ENCODE results near the gene AAK1.
"Not testable (repeated sequence)": the region's sequence is repeated elsewhere in the genome, so short reads cannot be mapped to it uniquely, and the experiment has no call there.

The AAK1 gene

GRCh38 chr2:69652206-69652605 lies 8.7 kb upstream of the AAK1 start:
- H3F3A ChIP-seq (ENCODE audit: insufficient read depth), result peaks cover 4% of the 10 kb centered on the region; the same call in 1 of the 2 replicates
- no peaks in the 10 kb centered on the region for H3K79me2 ChIP-seq (ENCODE audit: insufficient read depth, low read length)
- H2AFZ ChIP-seq (ENCODE audit: low read depth, low read length, severe bottlenecking), result no peak overlapping the region
- no peak overlapping the region for H3K27ac ChIP-seq (ENCODE audit: low read depth, low read length)
- H3K27me3 ChIP-seq (ENCODE audit: low read length), result no peaks in the 10 kb centered on the region
- TF ChIP-seq CTCF (IDR thresholded peaks at IDR 0.05; ENCODE audit: insufficient read depth, low read length, poor library complexity, severe bottlenecking), result no peak
- TF ChIP-seq EZH2phosphoT487 (conservative IDR thresholded peaks at IDR 0.05; ENCODE audit: low read length), result no peak
- no peaks in the 10 kb centered on the region for H3K36me3 ChIP-seq (ENCODE audit: low read length)
- no peaks in the 10 kb centered on the region for H3K9me2 ChIP-seq (replicated peaks; ENCODE audit: insufficient read depth, low read length)
- H4K20me1 ChIP-seq (ENCODE audit: low read depth, low read length), result no peaks in the 10 kb centered on the region
- H3K4me2 ChIP-seq (ENCODE audit: low read depth, low read length, poor library complexity, severe bottlenecking), result no peak overlapping the region
- H3K9ac ChIP-seq (ENCODE audit: low read length), result no peak overlapping the region
- no peaks in the 10 kb centered on the region for H3K9me3 ChIP-seq (ENCODE audit: insufficient read depth, low read length)
- no peak overlapping the region for H3K4me3 ChIP-seq (ENCODE audit: insufficient read depth, low read length, poor library complexity, severe bottlenecking)

GRCh38 chr2:69647196-69647595 lies 3.7 kb upstream of the AAK1 start:
- not testable (repeated sequence) for H3K9me2 ChIP-seq (replicated peaks; ENCODE audit: insufficient read depth, low read length); H3K4me2 ChIP-seq (ENCODE audit: low read depth, low read length, poor library complexity, severe bottlenecking); H4K20me1 ChIP-seq (ENCODE audit: low read depth, low read length); H2AFZ ChIP-seq (ENCODE audit: low read depth, low read length, severe bottlenecking); H3K27me3 ChIP-seq (ENCODE audit: low read length); H3K9ac ChIP-seq (ENCODE audit: low read length); H3K36me3 ChIP-seq (ENCODE audit: low read length); H3K4me3 ChIP-seq (ENCODE audit: insufficient read depth, low read length, poor library complexity, severe bottlenecking); H3K27ac ChIP-seq (ENCODE audit: low read depth, low read length); H3K79me2 ChIP-seq (ENCODE audit: insufficient read depth, low read length); H3K9me3 ChIP-seq (ENCODE audit: insufficient read depth, low read length)
- peaks cover 23% of the 10 kb centered on the region for H3F3A ChIP-seq (ENCODE audit: insufficient read depth)

- no peak overlapping the region for H3K4me2 ChIP-seq (ENCODE audit: low read depth, low read length, poor library complexity, severe bottlenecking)
- H3K4me3 ChIP-seq (ENCODE audit: insufficient read depth, low read length, poor library complexity, severe bottlenecking), result no peak overlapping the region
- no peaks in the 10 kb centered on the region for H4K20me1 ChIP-seq (ENCODE audit: low read depth, low read length)
- H3K9me2 ChIP-seq (replicated peaks; ENCODE audit: insufficient read depth, low read length), result no peaks in the 10 kb centered on the region
- no peak overlapping the region for H3K9ac ChIP-seq (ENCODE audit: low read length)
- peaks cover 23% of the 10 kb centered on the region for H3F3A ChIP-seq (ENCODE audit: insufficient read depth)
- no peaks in the 10 kb centered on the region for H3K36me3 ChIP-seq (ENCODE audit: low read length)
- H2AFZ ChIP-seq (ENCODE audit: low read depth, low read length, severe bottlenecking), result no peak overlapping the region
- H3K9me3 ChIP-seq (ENCODE audit: insufficient read depth, low read length), result no peaks in the 10 kb centered on the region
- H3K27ac ChIP-seq (ENCODE audit: low read depth, low read length), result no peak overlapping the region
- TF ChIP-seq EZH2phosphoT487 (conservative IDR thresholded peaks at IDR 0.05; ENCODE audit: low read length) (no peak), CTCF (IDR thresholded peaks at IDR 0.05; ENCODE audit: insufficient read depth, low read length, poor library complexity, severe bottlenecking) (no peak)
- H3K27me3 ChIP-seq (ENCODE audit: low read length), result no peaks in the 10 kb centered on the region
- no peaks in the 10 kb centered on the region for H3K79me2 ChIP-seq (ENCODE audit: insufficient read depth, low read length)
Measured at GRCh38 chr2:69646714-69647113, 3.2 kb upstream of the AAK1 start.

- Histone ChIP-seq H3K36me3 (ENCODE audit: low read length) (no peaks in the 10 kb centered on the region), H3K9me3 (ENCODE audit: insufficient read depth, low read length) (no peaks in the 10 kb centered on the region), H3K79me2 (ENCODE audit: insufficient read depth, low read length) (no peaks in the 10 kb centered on the region), H3K9me2 (replicated peaks; ENCODE audit: insufficient read depth, low read length) (no peaks in the 10 kb centered on the region), H3F3A (ENCODE audit: insufficient read depth) (peaks cover 23% of the 10 kb centered on the region), H4K20me1 (ENCODE audit: low read depth, low read length) (no peaks in the 10 kb centered on the region), H3K27me3 (ENCODE audit: low read length) (no peaks in the 10 kb centered on the region), H3K4me3 (ENCODE audit: insufficient read depth, low read length, poor library complexity, severe bottlenecking) (no peak overlapping the region), H3K27ac (ENCODE audit: low read depth, low read length) (no peak overlapping the region), H3K9ac (ENCODE audit: low read length) (no peak overlapping the region), H2AFZ (ENCODE audit: low read depth, low read length, severe bottlenecking) (no peak overlapping the region), H3K4me2 (ENCODE audit: low read depth, low read length, poor library complexity, severe bottlenecking) (no peak overlapping the region)
- TF ChIP-seq EZH2phosphoT487 (conservative IDR thresholded peaks at IDR 0.05; ENCODE audit: low read length) (no peak), CTCF (IDR thresholded peaks at IDR 0.05; ENCODE audit: insufficient read depth, low read length, poor library complexity, severe bottlenecking) (no peak)
Measured at GRCh38 chr2:69645921-69646320, 2.4 kb upstream of the AAK1 start.
